Heart right ventricle (tissue), 16 donors: ENCODE data around the gene SLC4A5. TPM values are rescaled to one million over a fixed set of nuclear protein-coding genes. Genes with fewer than 3 reads are reported as not detected.

Experiments used
- ATAC-seq, 8 donors: fragments of 200-7000 bp; cut with Tn5 transposase; one replicate each; pipeline ENCODE4 v1.9.1; 2020; ENCODE audit warnings: mild to moderate bottlenecking in 8 of 8, moderate library complexity in 8 of 8, moderate number of reproducible peaks in 1 of 8
- DNase-seq, 2 donors: peaks; one replicate each; pipeline ENCODE4 v3.0.0-alpha.2; 2020
- H3K27ac ChIP-seq, 10 donors: fragments of 200-600 bp; sonication (generic) in 2 of 10; one replicate each; pipeline versions ENCODE4 v1.5.0 to v1.8.0; 2020 to 2022; ENCODE audit warnings: mild to moderate bottlenecking in 3 of 10
- H3K27me3 ChIP-seq, 7 donors: fragments of 200-600 bp; one replicate each; pipeline ENCODE4 v1.8.0; 2021 to 2022; ENCODE audit warnings: mild to moderate bottlenecking in 2 of 7
- H3K36me3 ChIP-seq, 9 donors: fragments of 200-600 bp; sonication (generic) in 1 of 9; one replicate each; pipeline versions ENCODE4 v1.5.0 to v1.8.0; 2020 to 2022; ENCODE audit warnings: mild to moderate bottlenecking in 2 of 9
- H3K4me1 ChIP-seq, 9 donors: fragments of 200-600 bp; sonication (generic) in 1 of 9; one replicate each; pipeline versions ENCODE4 v1.5.0 to v1.8.0; 2020 to 2022; ENCODE audit warnings: mild to moderate bottlenecking in 4 of 9
- H3K4me3 ChIP-seq, 10 donors: fragments of 200-600 bp; sonication (generic) in 2 of 10; one replicate each; pipeline versions ENCODE4 v1.5.0 to v1.8.0; 2020 to 2022; ENCODE audit warnings: mild to moderate bottlenecking in 7 of 10, moderate library complexity in 2 of 10
- H3K9me3 ChIP-seq, 11 donors: fragments of 200-600 bp in 10 of 11; sonication (generic) in 2 of 11; one replicate each; pipeline versions ENCODE4 v1.5.0 to v1.8.0; 2013 to 2022; ENCODE audit warnings: mild to moderate bottlenecking in 2 of 11, control low read depth in 1 of 11, moderate library complexity in 1 of 11
- CTCF ChIP-seq, 9 donors: fragments of 200-600 bp; sonication (generic) in 2 of 9; IDR thresholded peaks; one replicate each; pipeline versions ENCODE4 v1.5.0 to v1.8.0; 2021 to 2022; ENCODE audit warnings: antibody characterized with exemption in 9 of 9, mild to moderate bottlenecking in 5 of 9, moderate library complexity in 1 of 9
- WGBS, 2 donors: extraction: QIAGEN DNeasy Blood & Tissue Kit; methylation state at CpG; one replicate each; pipeline ENCODE4 v1.1.7; 2013; ENCODE audit warnings: inconsistent platforms in 1 of 2; 5-methylcytosine and 5-hydroxymethylcytosine counted together
- intact Hi-C, 10 donors: fragments of 100-400 bp; cut with DNase I; formaldehyde crosslinking; loops; one replicate each; pipeline versions ENCODE4 v1.11.1 to v1.14.2; 2022
- polyA plus RNA-seq, 2 donors: library from polyadenylated mRNA; stranded (reverse); fragments of 200-250 nt; gene quantifications; one replicate each; pipeline ENCODE4 v1.2.3, GENCODE V29; 2013
- total RNA-seq, 10 donors: library from RNA; stranded (reverse); fragmentation: NEBNext Ultra II Directional in 3 of 10; extraction: Animal tissue kit (Norgen Biotek cat#: 25700) in 3 of 10; gene quantifications; one replicate each; pipeline versions ENCODE4 v1.2.1 to v1.2.4, GENCODE V29; 2021 to 2023
- donor health status: Arrhythmogenic right ventricular cardiomyopathy.
- donor health status: ischemic (EF 13 %, LVEDD 7.1; RV severe dilation, severe dysfunction).
- donor health status: healthy with polysubstance abuse.
- donor health status: DM: no; HTN: yes; CAD: no.
- donor health status: DM: no; HTN: no; CAD: no.
- donor health status: ischemic (EF 25% LVEDD 6.9; RV normal size, moderate dysfunction).
- donor health status: ischemic (EF 25% LVEDD 5.7; RV mildly dilated, moderate dysfunction).
- donor health status: healthy.
- donor health status: DM: yes; HTN: yes; CAD: no.
- donor health status: Ischemic cardiomyopathy.
- donor health status: ischemic (EF 35%, LVEDD 5.7; RV mildly dilated, moderate dysfunction).
- donor health status: nonischemic (EF 11% LVEDD 7.7; RV severe dilation, severe dysfunction).
- donor health status: DM: yes; HTN: yes; CAD: no.
- donor health status: PGD.
- donor health status: ischemic (EF 29% LVEDD 5.4; RV normal size, mild dysfunction).
- donor health status: nonischemic (EF 23%, LVEDD 6.1; RV moderate dilation, normal function).

The SLC4A5 gene
- total and polyA plus RNA-seq, 12 donors, result 0.43 to 4.6 (median 1.9) TPM

- H3K4me1 ChIP-seq, result peaks cover 14 to 100% (median 88%) of the 10 kb centered on the region in 9 donors
- TF ChIP-seq CTCF (IDR thresholded peaks at IDR 0.05), result no peak
- DNase-seq (no peak), ATAC-seq (peak in 4 of 8 donors; percentile 14 to 40 (median 23))
- peaks cover 0 to 24% (median 0%) of the 10 kb centered on the region in 9 donors for H3K36me3 ChIP-seq
- intact Hi-C loops, result no loop called here
- no peaks in the 10 kb centered on the region for H3K9me3 ChIP-seq
- WGBS, 2 donors, result 5 to 9% methylated on average over 1 of the region's 1 CpG
- no peak overlapping the region for H3K4me3 ChIP-seq
- no peaks in the 10 kb centered on the region for H3K27me3 ChIP-seq
- H3K27ac ChIP-seq, result peak overlapping the region in 7 of 10 donors; percentile 16 to 70 (median 46)
These were observed 40.0 kb upstream of the SLC4A5 start for GRCh38 chr2:74383254-74383653.

GRCh38 chr2:74381751-74382150 is 38.5 kb upstream of the SLC4A5 start:
- Histone ChIP-seq H3K4me3 (no peak overlapping the region), H3K27me3 (no peaks in the 10 kb centered on the region), H3K36me3 (peaks cover 0 to 39% (median 14%) of the 10 kb centered on the region in 9 donors), H3K4me1 (peaks cover 14 to 90% (median 75%) of the 10 kb centered on the region in 9 donors), H3K27ac (peak overlapping the region in 5 of 10 donors; percentile 26 to 70 (median 35)), H3K9me3 (no peaks in the 10 kb centered on the region)
- intact Hi-C loops, result no loop called here
- no peak for ATAC-seq
- TF ChIP-seq CTCF (IDR thresholded peaks at IDR 0.05), result no peak
- DNase-seq, result no peak
- WGBS, 2 donors, result 93 to 94% methylated on average over 3 of the region's 3 CpGs

GRCh38 chr2:74379851-74380789 is 36.9 kb upstream of the SLC4A5 start, which contains the start of gene DCTN1:
Gene DCTN1 (minus strand): TSS chr2:74380311. CDS start chr2:74380037, 274 bp downstream.
- Histone ChIP-seq H3K4me3 (peak within 1 kb of the TSS in 9 of 10 donors; percentile 23 to 54 (median 45)), H3K36me3 (peaks cover 0 to 54% (median 22%) of the 10 kb centered on the region in 9 donors), H3K9me3 (no peaks in the 10 kb centered on the region), H3K27me3 (no peaks in the 10 kb centered on the region), H3K4me1 (peaks cover 14 to 76% (median 65%) of the 10 kb centered on the region in 9 donors), H3K27ac (peak within 1 kb of the TSS in 9 of 10 donors; percentile 1 to 85 (median 74))
- intact Hi-C loops, result loop anchor here in 1 of 10 donors (10.0 kb wide), 1 partner anchor 1145 kb away; the partner anchor contains the start of genes CCT7 and PRADC1
- whole genome bisulfite sequencing, 2 donors, result 23 to 27% methylated on average over 14 of the region's 14 CpGs
- TF ChIP-seq CTCF (IDR thresholded peaks at IDR 0.05), result no peak
- peak; percentile 74 to 89 (median 82) for ATAC-seq
- DNase-seq, result peak in 1 of 2 donors; percentile 55

- DNase-seq (no peak), ATAC-seq (no peak)
- no peaks in the 10 kb centered on the region for H3K9me3 ChIP-seq
- H3K36me3 ChIP-seq, result peaks cover 0 to 36% (median 22%) of the 10 kb centered on the region in 9 donors
- WGBS, 2 donors, result 94 to 96% methylated on average over 10 of the region's 10 CpGs
- TF ChIP-seq CTCF (IDR thresholded peaks at IDR 0.05), result no peak
- intact Hi-C loops, result loop anchor here in 1 of 10 donors (10.0 kb wide), 1 partner anchor 1143 kb away; the partner anchor contains the start of genes CCT7 and PRADC1
- H3K27ac ChIP-seq, result no peak overlapping the region
- H3K4me1 ChIP-seq, result peaks cover 16 to 76% (median 61%) of the 10 kb centered on the region in 9 donors
- H3K27me3 ChIP-seq, result no peaks in the 10 kb centered on the region
- no peak overlapping the region for H3K4me3 ChIP-seq
These were observed 34.8 kb upstream of the SLC4A5 start for GRCh38 chr2:74378007-74378406.
